K562 (cell line): ENCODE data around the gene HUS1.

Source experiments
- CTCF ChIP-seq, 3 experiments: IDR thresholded peaks in 2 of 3; conservative IDR thresholded peaks in 1 of 3; 2 replicates each; pipeline ENCODE4 v1.5.1; 2011 to 2012; ENCODE audit warnings: low read length in 3 of 3, mild to moderate bottlenecking in 3 of 3, control low read depth in 2 of 3, improper control_type of control experiment in 1 of 3, inconsistent platforms in 1 of 3, low read depth in 1 of 3, mixed read lengths in 1 of 3, moderate library complexity in 1 of 3; ENCODE audit not compliant: insufficient read depth in 2 of 3
- MED1 ChIP-seq: sonication (generic); formaldehyde crosslinking; IDR thresholded peaks from 2 replicates; pipeline ENCODE4 v1.8.1; 2023; ENCODE audit warnings: missing genetic modification reagents, borderline replicate concordance
- MYNN ChIP-seq, 2 experiments: sonication (generic); formaldehyde crosslinking in 1 of 2; IDR thresholded peaks; 2 replicates each; pipeline versions ENCODE4 v1.5.0 to v1.6.1; 2016 to 2020; ENCODE audit warnings: antibody characterized with exemption in 1 of 2, missing genetic modification reagents in 1 of 2

GRCh38 chr7:47944536-47945260 lies 34.7 kb downstream of the HUS1 start:
- TF ChIP-seq MED1 (CRISPR knock-in tag) (no peak), CTCF (IDR thresholded peaks at IDR 0.05 in 2 of 3, conservative IDR thresholded peaks at IDR 0.05 in 1 of 3; ENCODE audit: insufficient read depth in 2 of 3, low read depth in 1 of 3, low read length in 3 of 3) (no peak), MYNN (IDR thresholded peaks at IDR 0.05) (no peak), MYNN (CRISPR knock-in tag; IDR thresholded peaks at IDR 0.05) (no peak)
